ENCODE data around the gene SHOC2. TPM values are rescaled to one million over a fixed set of nuclear protein-coding genes. Genes with fewer than 3 reads are reported as not detected.

The SHOC2 gene
- total and polyA plus RNA-seq, 2 of the 8 experiments (the other 6 are each of a cell fraction or from before 2014, with no cell fraction given) = 7.6 to 28.2 TPM

DNA sequence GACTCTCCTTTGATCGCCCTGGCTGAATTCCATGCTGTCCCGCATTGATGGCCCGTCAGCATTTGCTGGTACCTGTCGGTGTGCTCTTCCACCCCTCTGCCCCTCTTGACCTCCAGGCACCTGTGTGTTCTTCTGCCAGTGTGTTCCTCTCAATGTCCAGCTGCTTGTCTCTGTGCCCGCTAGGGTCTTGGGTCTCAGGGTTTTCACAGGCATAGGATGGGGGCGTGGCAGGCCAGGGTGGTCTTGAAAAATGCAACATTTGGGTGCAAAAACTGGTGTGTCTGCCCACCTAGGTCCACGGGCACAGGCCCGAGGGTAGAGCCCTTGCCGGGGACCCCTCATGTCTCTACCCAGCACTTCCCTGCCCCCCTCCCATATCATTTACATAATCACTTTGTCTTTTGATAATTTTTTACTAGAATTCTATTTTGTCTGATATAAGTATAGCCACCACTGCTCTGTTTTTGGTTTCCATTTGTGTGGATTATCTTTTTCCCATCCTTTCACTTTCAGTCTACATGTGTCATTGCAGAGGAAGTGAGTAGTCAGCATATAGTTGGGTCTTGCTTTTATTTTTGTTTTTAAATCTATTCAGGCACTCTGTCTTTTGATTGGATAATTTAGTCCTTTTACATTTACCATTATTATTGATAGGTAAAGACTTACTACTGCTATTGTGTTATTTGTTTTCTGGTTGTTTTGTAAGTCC lies 110.8 kb downstream of the SHOC2 start (continued):
- TF ChIP-seq CTBP2 (IDR thresholded peaks at IDR 0.05; ENCODE audit: borderline replicate concordance, insufficient read depth, insufficient read length, low read length) = no peak
- TF ChIP-seq KDM5A (IDR thresholded peaks at IDR 0.05; ENCODE audit: low read length) = no peak
- no peak for TF ChIP-seq ZNF274 (IDR thresholded peaks at IDR 0.05; ENCODE audit: borderline replicate concordance, extremely low read depth, low read length)
- TF ChIP-seq CEBPB (IDR thresholded peaks at IDR 0.05; ENCODE audit: low read depth, low read length) = no peak
- no peak for TF ChIP-seq SIX5 (IDR thresholded peaks at IDR 0.05; ENCODE audit: low read depth, low read length)
- TF ChIP-seq MAFK (IDR thresholded peaks at IDR 0.05; ENCODE audit: low read depth, low read length) = no peak
- no peak for TF ChIP-seq USF2 (IDR thresholded peaks at IDR 0.05; ENCODE audit: low read length)
- no peak for TF ChIP-seq JUND (IDR thresholded peaks at IDR 0.05; ENCODE audit: low read length)

Measured in H1 (cell line).